GM18907 (cell line): ENCODE measurements around the gene PITX2.
A peak's percentile ranks its signal among the peaks of the same experiment; 100 is the strongest.

Experiments used
- ATAC-seq: cut with Tn5 transposase; IDR thresholded peaks from one replicate; pipeline ENCODE4 v1.9.1; 2021; ENCODE audit warnings: mild to moderate bottlenecking, moderate library complexity; ENCODE audit not compliant: unreplicated experiment

The PITX2 gene

GRCh38 chr4:110636680-110637407, 14.0 kb upstream of the PITX2 start:
- no peak for ATAC-seq

- no peak for ATAC-seq
Measured at GRCh38 chr4:110636171-110636679, 13.3 kb upstream of the PITX2 start.

GRCh38 chr4:110635163-110635865, 12.4 kb upstream of the PITX2 start:
- ATAC-seq: no peak

GRCh38 chr4:110634350-110635162, 11.7 kb upstream of the PITX2 start:
- no peak for ATAC-seq

- ATAC-seq: no peak
Measured at GRCh38 chr4:110633358-110634341, 10.8 kb upstream of the PITX2 start.

- ATAC-seq: peak; percentile 2
Measured at GRCh38 chr4:110632506-110633357, 9.9 kb upstream of the PITX2 start.

- ATAC-seq: peak; percentile 98
Measured at GRCh38 chr4:110631584-110632505, 9.0 kb upstream of the PITX2 start.

- ATAC-seq: no peak
Measured at GRCh38 chr4:110630688-110631402, 8.0 kb upstream of the PITX2 start.

GRCh38 chr4:110629780-110630687, 7.2 kb upstream of the PITX2 start:
- ATAC-seq: no peak

GRCh38 chr4:110629214-110629754, 6.4 kb upstream of the PITX2 start:
- ATAC-seq: no peak

- ATAC-seq: no peak
Measured at GRCh38 chr4:110628663-110629213, 5.9 kb upstream of the PITX2 start.

GRCh38 chr4:110627977-110628662, 5.2 kb upstream of the PITX2 start:
- ATAC-seq: no peak

GRCh38 chr4:110626532-110627153, 3.8 kb upstream of the PITX2 start:
- no peak for ATAC-seq

- no peak for ATAC-seq
Measured at GRCh38 chr4:110625576-110626257, 2.8 kb upstream of the PITX2 start.
